NCI-H2196 (cell line): ENCODE results near the gene S100A9.
A peak's percentile ranks its signal among the peaks of the same experiment; 100 is the strongest.
"Not testable (repeated sequence)": the region's sequence is repeated elsewhere in the genome, so short reads cannot be mapped to it uniquely, and the experiment has no call there.

Source experiments
- DNase-seq: peaks from one replicate; lab custom pipeline; 2025; ENCODE audit not compliant: unreplicated experiment; lab: John Stamatoyannopoulos, UW

S100A9 gene

DNA sequence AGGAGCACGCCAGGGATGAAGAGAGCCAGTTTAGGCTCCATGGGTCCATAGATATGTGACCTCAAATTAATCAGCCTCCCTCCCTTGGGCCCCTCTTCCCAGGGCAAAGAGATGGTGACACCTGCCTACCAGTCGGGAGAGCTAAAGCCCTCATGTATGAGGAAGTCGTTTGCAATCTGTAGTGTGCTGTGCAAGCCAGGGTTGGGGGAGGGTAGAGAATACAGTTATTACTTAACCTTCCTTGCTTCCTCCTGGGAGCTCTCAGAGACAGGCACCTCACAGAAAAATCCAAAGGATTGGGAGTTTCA, 13.0 kb upstream of the S100A9 start:
- peak; percentile 51 for DNase-seq

- DNase-seq, result no peak
Measured at GRCh38 chr1:153345187-153346076, 12.2 kb upstream of the S100A9 start.

DNA sequence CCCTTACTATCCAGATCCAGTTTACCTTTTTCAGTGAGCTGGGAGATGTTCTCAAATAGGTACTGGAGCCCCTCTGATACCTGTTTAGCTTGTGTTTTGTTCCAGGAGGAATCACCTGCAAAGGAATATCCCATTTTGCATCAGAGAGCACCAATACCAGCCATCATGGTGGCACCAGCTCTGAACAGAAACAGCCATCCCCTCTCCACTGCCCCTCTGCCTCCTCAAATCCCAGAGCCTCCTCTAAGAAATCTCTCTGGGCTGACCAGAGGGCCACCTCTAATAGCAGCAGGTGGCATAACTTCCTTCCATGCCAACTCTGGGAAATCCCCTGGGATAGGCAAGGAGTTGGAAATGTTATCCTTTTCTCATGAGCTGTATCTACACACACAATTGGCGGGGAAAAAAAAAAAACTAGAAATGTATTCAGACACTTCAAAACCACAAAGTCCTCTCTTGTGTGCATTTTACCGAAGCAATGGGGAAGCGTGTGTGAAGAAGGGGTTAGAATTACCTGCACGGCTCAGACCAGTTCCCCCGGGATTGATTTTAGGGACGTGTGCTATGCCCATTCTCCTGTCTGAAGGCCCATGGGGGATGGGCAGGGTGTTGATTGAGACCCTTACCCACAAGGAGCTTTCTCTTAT, 11.5 kb upstream of the S100A9 start:
- DNase-seq, result peak; percentile 81

DNA sequence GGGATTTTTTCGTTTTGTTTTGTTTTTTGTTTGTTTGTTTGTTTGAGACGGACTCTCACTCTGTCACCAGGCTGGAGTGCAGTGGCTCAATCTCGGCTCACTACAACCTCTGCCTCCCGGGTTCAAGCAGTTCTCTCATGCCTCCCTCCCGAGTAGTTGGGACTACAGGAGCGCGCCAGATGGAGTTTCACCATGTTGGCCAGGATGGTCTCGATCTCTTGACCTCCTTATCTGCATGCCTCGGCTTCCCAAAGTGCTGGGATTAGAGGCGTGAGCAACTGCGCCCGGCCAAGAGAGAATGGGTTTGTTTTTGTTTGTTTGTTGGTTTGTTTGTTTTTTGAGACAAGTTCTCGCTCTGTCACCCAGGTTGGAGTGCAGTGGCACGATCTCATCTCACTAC, 10.6 kb upstream of the S100A9 start:
- not testable (repeated sequence) for DNase-seq

DNA sequence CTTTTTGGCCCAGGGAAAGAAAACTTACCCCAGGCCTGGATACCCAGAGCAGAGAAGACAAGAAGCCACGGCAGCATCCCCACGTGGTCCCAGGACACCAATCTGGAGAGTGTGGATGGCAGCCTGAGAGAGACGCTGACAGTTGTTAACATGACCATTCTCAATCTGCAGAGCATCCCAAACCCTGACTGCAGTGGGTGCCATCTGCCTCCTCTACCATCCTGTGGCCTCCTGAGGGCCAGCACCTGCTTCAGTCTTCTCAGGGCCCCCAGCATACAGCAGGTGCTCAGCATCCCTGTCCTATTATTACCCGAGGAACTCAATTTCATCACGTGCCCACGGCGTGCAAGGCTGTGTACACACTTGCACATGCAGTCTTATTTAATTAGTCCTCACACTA, 9.8 kb upstream of the S100A9 start:
- DNase-seq, result no peak

DNA sequence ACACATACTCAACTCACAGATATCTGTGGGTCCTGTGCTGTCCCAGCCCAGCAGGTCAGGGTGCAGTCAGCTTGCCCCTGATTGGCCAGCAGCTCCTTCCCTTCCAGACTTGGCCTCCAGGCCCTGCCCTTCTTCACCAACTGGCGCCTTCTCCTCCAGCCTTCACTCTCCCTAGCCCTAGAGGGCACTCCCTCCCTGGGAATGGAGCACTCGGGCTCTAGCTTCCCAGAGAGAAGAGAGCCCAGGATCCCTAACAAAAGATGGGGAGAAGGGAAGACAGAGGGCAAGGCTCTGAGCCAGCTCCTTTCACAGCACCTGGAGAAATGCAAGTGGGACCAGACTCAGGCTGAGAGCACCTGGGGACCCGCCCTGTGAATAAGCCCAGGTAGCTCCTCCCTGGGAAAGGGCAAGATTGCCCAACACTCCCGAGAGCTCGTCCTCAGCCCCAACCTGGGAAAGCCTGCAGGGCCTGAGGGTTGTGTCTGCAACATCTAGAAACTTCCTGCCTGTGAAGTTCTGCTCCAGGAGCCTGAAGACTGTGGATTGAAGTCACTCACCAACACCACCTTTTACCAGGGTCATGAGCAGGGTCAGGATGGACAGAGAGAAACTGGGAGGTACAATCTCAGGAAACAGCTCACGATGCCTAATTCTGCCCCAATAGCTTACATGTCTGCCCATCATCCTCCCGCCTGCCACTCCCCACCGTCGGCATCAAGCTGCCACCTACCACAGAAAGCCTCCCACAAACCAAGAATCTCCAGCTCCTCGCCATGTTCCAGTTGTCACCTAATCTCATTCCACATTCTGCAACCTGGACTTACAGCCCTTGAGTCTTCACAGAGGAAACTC, 8.9 kb upstream of the S100A9 start, which contains the start of gene PGLYRP4:
Gene PGLYRP4 (minus strand): TSS at position 331 of the 852 bp plus-strand sequence. CDS start 909 bp downstream, outside the sequence.
- no peak for DNase-seq

GRCh38 chr1:153349363-153350320, 8.0 kb upstream of the S100A9 start:
- DNase-seq, result no peak

GRCh38 chr1:153350321-153350957, 7.2 kb upstream of the S100A9 start:
- no peak for DNase-seq

- peak; percentile 74 for DNase-seq
Measured at GRCh38 chr1:153352523-153352922, 5.1 kb upstream of the S100A9 start.

- DNase-seq, result peak; percentile 41
Measured at GRCh38 chr1:153353226-153353947, 4.3 kb upstream of the S100A9 start.

- DNase-seq, result no peak
Measured at GRCh38 chr1:153354515-153355193, 3.0 kb upstream of the S100A9 start.

GRCh38 chr1:153355445-153356071, 2.1 kb upstream of the S100A9 start:
- peak; percentile 65 for DNase-seq

DNA sequence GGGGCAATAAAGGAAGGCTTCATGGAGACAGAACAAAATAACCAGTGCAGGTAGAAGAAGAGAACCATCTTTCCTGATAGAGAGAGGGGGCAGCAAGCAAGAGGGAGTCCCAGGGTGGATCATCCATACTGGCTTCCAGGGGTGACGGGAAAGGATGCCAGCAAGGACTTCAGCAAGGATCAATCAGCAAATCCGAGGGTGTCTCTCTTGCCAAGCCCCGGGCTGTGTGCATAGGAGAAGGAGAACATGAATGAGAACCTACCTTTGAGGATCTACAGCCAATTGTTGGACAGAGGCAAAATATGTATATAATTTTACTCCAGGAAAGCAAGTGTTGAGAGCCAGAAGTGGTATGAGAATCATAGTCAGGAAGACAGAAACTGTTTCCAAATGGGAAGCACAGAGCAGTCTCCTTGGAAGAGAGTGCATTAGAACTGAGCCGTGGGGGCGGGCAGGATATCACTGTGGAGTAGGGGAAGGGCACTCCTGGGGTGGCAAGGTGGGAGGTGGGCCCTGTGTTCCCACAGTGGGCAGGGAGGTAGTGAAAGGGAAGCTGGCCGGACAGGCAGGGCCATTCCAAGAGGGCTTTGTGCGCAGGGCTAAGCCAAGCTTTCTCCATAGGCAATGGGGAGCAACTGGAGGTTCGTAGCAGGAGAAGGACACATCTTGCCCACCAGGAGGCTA, 1.1 kb upstream of the S100A9 start:
- DNase-seq, result no peak

- no peak for DNase-seq
Measured at GRCh38 chr1:153357076-153357852, 390 bp upstream of the S100A9 start.

DNA sequence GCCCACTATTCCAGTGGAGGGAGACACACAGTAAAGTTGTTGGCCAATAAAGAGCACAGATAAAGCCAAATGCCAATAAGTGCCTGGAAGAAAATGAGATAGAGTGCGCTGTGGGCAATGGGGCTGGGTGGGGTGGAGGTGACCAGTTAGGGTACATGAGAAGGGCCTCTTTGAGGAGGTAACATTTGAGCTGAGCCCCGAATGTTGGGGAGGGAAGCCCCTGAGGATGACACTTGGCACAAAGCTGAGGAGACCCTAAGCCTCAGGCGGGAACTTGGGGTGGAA, 979 bp downstream of the S100A9 start:
- DNase-seq, result no peak

DNA sequence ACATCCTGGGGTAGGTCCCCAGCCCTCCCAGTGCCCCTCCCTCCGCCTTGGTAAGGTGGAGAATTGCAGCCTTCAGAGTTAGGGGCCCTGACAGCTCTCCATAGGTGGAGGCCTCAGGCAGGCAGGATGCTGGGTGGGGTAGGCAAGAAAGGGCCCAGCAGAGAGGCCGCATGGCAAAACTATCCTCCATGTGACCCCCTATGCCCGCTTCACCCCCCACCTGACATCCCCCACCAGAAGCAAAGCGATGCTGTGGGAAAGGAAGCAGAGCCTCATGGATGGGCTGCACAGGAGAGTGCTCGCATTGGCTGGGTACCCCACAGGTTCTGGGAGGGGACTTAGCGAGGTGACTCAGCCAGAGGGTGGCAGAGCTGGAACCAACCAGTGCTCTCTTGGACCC, 1.6 kb downstream of the S100A9 start:
- no peak for DNase-seq

DNA sequence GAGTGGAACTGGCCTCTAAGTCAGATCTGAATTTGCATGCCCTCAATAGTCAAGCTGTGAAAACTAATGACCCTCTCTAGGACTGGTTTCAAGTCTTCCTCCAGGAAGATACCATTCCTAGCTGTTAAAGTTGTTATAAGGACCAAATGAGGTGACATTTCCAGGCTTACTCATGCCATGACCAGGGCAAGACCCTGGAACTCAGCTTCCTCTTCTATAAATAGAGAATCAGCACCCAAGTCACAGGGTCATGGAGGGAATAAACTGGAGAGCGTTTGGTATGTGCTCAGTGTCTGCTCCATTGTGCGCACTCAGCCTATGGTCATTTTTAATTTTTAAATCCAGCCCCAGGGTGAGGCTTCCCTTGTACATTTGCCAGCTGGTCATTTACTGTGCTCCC, 2.5 kb downstream of the S100A9 start:
- no peak for DNase-seq
